Measurements from ENCODE around the gene EHMT1. TPM values are rescaled to one million over a fixed set of nuclear protein-coding genes. Genes with fewer than 3 reads are reported as not detected.
A peak's percentile ranks its signal among the peaks of the same experiment; 100 is the strongest.

Gene EHMT1
- total and polyA plus RNA-seq, 2 of the 13 experiments (the other 11 are each of a cell fraction or from before 2014, with no cell fraction given), result 23.0 to 27.1 TPM

GRCh38 chr9:137578518-137579258 lies 40.1 kb upstream of the EHMT1 start, which contains the start of gene DPH7 (continued):
- TF ChIP-seq HIVEP1 (CRISPR knock-in tag; IDR thresholded peaks at IDR 0.05), result no peak
- TF ChIP-seq FOSL1 (CRISPR knock-in tag; IDR thresholded peaks at IDR 0.05; ENCODE audit: borderline replicate concordance), result peak; percentile 22; the same call in 1 of the 2 replicates
- TF ChIP-seq ZNF431 (CRISPR knock-in tag; IDR thresholded peaks at IDR 0.05; ENCODE audit: borderline replicate concordance, low read depth), result peak; percentile 85
- TF ChIP-seq CBX1 (IDR thresholded peaks at IDR 0.05; ENCODE audit: low read depth), result no peak
- TF ChIP-seq KMT2B (CRISPR knock-in tag; IDR thresholded peaks at IDR 0.05), result peak; percentile 88
- TF ChIP-seq FOXA1 (IDR thresholded peaks at IDR 0.05), result no peak
- 0 out of 2 replicates have a peak, but pooled peaks have one; percentile 12 for TF ChIP-seq FOXA1 (CRISPR knock-in tag; IDR thresholded peaks at IDR 0.05)
- peak; percentile 52; the same call in 1 of the 2 replicates for TF ChIP-seq FOXO1 (CRISPR knock-in tag; IDR thresholded peaks at IDR 0.05)
- no peak for TF ChIP-seq NFE2L1 (CRISPR knock-in tag; IDR thresholded peaks at IDR 0.05; ENCODE audit: borderline replicate concordance)
- no peak for TF ChIP-seq SRSF9 (IDR thresholded peaks at IDR 0.05; ENCODE audit: borderline replicate concordance, insufficient read depth, low read depth, low read length, poor library complexity, severe bottlenecking)
- TF ChIP-seq ZNF75D (CRISPR knock-in tag; IDR thresholded peaks at IDR 0.05; ENCODE audit: borderline replicate concordance), result no peak
- TF ChIP-seq TGIF2 (CRISPR knock-in tag; IDR thresholded peaks at IDR 0.05), result peak; percentile 15; the same call in 1 of the 2 replicates
- TF ChIP-seq JUNB (CRISPR knock-in tag; IDR thresholded peaks at IDR 0.05; ENCODE audit: borderline replicate concordance), result no peak
- TF ChIP-seq SMC3 (IDR thresholded peaks at IDR 0.05; ENCODE audit: low read length), result no peak; the same call in 1 of the 2 replicates
- no peak for TF ChIP-seq TRAFD1 (CRISPR knock-in tag; IDR thresholded peaks at IDR 0.05; ENCODE audit: borderline replicate concordance)
- peak; percentile 50; the same call in 1 of the 2 replicates for TF ChIP-seq ZNF878 (CRISPR knock-in tag; IDR thresholded peaks at IDR 0.05)
- no peak for TF ChIP-seq MAFF (IDR thresholded peaks at IDR 0.05; ENCODE audit: low read depth, low read length)
- 0 out of 2 replicates have a peak, but pooled peaks have one; percentile 22 for TF ChIP-seq ZNF670 (CRISPR knock-in tag; IDR thresholded peaks at IDR 0.05; ENCODE audit: borderline replicate concordance)
- TF ChIP-seq SP1 (IDR thresholded peaks at IDR 0.05), result no peak
- TF ChIP-seq SP1 (CRISPR knock-in tag; IDR thresholded peaks at IDR 0.05), result peak; percentile 61
- 0 out of 2 replicates have a peak, but pooled peaks have one; percentile 61 for TF ChIP-seq BATF2 (CRISPR knock-in tag; IDR thresholded peaks at IDR 0.05)
- TF ChIP-seq MLXIP (CRISPR knock-in tag; IDR thresholded peaks at IDR 0.05; ENCODE audit: borderline replicate concordance), result peak; percentile 36; the same call in 1 of the 2 replicates

Measured in HepG2 (cell line).